Fibroblast of lung (primary cell): ENCODE measurements around the gene CDCP1. TPM values are rescaled to one million over a fixed set of nuclear protein-coding genes. Genes with fewer than 3 reads are reported as not detected.

Experiments
- DNase-seq, 2 donors: peaks; one replicate each; pipeline versions ENCODE4 v3.0.0 to v3.0.0-alpha.2; 2010; ENCODE audit warnings: low read depth in 2 of 2
- H2AFZ ChIP-seq: 2 replicates; pipeline ENCODE4 v1.5.1; 2012; ENCODE audit warnings: low read length, control low read depth, inconsistent platforms
- H3K27ac ChIP-seq: 2 replicates; pipeline ENCODE4 v1.5.1; 2011; ENCODE audit warnings: low read length, control low read depth; ENCODE audit not compliant: insufficient read depth
- H3K27me3 ChIP-seq: 2 replicates; pipeline ENCODE4 v1.5.1; 2011; ENCODE audit warnings: mild to moderate bottlenecking, low read length; ENCODE audit not compliant: control insufficient read depth, insufficient read depth
- H3K36me3 ChIP-seq: 2 replicates; pipeline ENCODE4 v1.5.1; 2011; ENCODE audit warnings: low read length; ENCODE audit not compliant: control insufficient read depth, insufficient read depth
- H3K4me1 ChIP-seq: 2 replicates; pipeline ENCODE4 v1.5.1; 2011; ENCODE audit warnings: low read length; ENCODE audit not compliant: control insufficient read depth, insufficient read depth; ENCODE audit errors: extremely low read depth
- H3K4me2 ChIP-seq: 2 replicates; pipeline ENCODE4 v1.5.1; 2011; ENCODE audit warnings: low read length, control low read depth; ENCODE audit not compliant: insufficient read depth; ENCODE audit errors: extremely low read depth
- H3K4me3 ChIP-seq, 4 experiments: fragments of 200-600 bp in 1 of 4; sonication (generic) in 1 of 4; replicated peaks in 1 of 4; 2 replicates each; pipeline ENCODE4 v1.5.1; 2011 to 2016; ENCODE audit warnings: low read length in 4 of 4, low read depth in 3 of 4, mild to moderate bottlenecking in 3 of 4, control low read depth in 2 of 4, inconsistent platforms in 1 of 4, mixed read lengths in 1 of 4; ENCODE audit not compliant: insufficient read depth in 1 of 4; ENCODE audit errors: control extremely low read depth in 1 of 4
- H3K79me2 ChIP-seq: 2 replicates; pipeline ENCODE4 v1.5.1; 2012; ENCODE audit warnings: mild to moderate bottlenecking, low read length, inconsistent platforms; ENCODE audit not compliant: control insufficient read depth, insufficient read depth
- H3K9ac ChIP-seq: 2 replicates; pipeline ENCODE4 v1.5.1; 2011; ENCODE audit warnings: mild to moderate bottlenecking, low read length, control low read depth; ENCODE audit not compliant: insufficient read depth
- H3K9me3 ChIP-seq: 2 replicates; pipeline ENCODE4 v1.5.1; 2012; ENCODE audit warnings: low read depth, low read length; ENCODE audit not compliant: control insufficient read depth, insufficient read depth
- H4K20me1 ChIP-seq: 2 replicates; pipeline ENCODE4 v1.5.1; 2011; ENCODE audit warnings: low read length; ENCODE audit not compliant: control insufficient read depth, insufficient read depth; ENCODE audit errors: extremely low read depth
- EZH2 ChIP-seq: IDR thresholded peaks from 2 replicates; pipeline ENCODE4 v1.5.1; 2012; ENCODE audit warnings: low read length, control low read depth, mild to moderate bottlenecking; ENCODE audit errors: missing control alignments
- polyA plus RNA-seq, 2 donors: library from polyadenylated mRNA; depleted of rRNA in 1 of 2; stranded (reverse) in 1 of 2; unstranded in 1 of 2; fragments of >200 nt; gene quantifications; 2 replicates each; pipeline ENCODE4 v1.2.1, GENCODE V29; 2011 to 2012; ENCODE audit warnings: missing spikeins in 1 of 2
- total RNA-seq: library from RNA; depleted of rRNA; stranded (reverse); fragments of >200 nt; gene quantifications from 2 replicates; pipeline ENCODE4 v1.2.1, GENCODE V29; 2014
- TF ChIP-seq, protein P1 (sequence below), 2 donors: IDR thresholded peaks in 1 of 2; conservative IDR thresholded peaks in 1 of 2; 1 replicate in 1 of 2; 2 replicates in 1 of 2; pipeline ENCODE4 v1.5.1; 2011 to 2012; ENCODE audit warnings: low read length in 2 of 2, control low read depth in 1 of 2, inconsistent platforms in 1 of 2, low read depth in 1 of 2, mild to moderate bottlenecking in 1 of 2

Gene CDCP1
- total and polyA plus RNA-seq, 2 donors (not counting 1 experiment from before 2014, with no cell fraction given) = 25.6 to 56.1 TPM

DNA sequence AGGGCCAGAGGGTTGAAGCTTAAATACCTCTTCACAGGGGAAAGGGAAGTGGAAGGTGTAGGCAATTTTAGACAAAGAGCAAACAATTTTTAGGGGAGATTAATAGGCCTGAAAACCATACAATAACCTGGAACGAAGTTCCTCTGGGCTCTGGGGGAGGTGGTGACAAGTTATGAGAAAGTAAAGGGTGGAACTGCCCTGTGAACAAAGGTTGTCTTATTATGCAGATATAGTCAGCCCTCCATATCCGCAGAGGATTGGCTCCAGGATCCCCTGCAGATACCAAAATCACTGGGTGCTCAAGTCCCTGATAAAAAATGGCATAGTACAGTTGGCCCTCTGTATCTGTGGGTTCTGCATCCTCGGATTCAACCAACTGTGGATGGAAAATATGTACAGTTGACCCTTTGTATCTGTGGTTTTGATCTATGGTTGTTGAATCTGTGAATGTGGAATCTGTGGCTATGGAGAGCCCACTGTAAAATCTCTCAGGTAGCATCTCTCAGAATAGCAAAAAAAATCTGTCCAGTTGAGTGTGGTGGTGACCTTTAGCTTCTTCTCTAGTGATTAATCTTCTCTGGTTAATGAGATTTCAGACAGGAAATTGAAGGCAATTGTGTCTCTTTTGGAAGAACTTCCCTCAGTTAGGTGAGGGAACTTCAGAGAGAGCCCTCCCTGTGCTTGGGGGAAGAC lies 79.9 kb downstream of the CDCP1 start:
- H3K9me3 ChIP-seq = no peaks in the 10 kb centered on the region
- H3K27ac ChIP-seq = peak overlapping the region; percentile 87
- H3K36me3 ChIP-seq = no peaks in the 10 kb centered on the region
- no peaks in the 10 kb centered on the region for H3K27me3 ChIP-seq
- TF ChIP-seq, protein P1, sequence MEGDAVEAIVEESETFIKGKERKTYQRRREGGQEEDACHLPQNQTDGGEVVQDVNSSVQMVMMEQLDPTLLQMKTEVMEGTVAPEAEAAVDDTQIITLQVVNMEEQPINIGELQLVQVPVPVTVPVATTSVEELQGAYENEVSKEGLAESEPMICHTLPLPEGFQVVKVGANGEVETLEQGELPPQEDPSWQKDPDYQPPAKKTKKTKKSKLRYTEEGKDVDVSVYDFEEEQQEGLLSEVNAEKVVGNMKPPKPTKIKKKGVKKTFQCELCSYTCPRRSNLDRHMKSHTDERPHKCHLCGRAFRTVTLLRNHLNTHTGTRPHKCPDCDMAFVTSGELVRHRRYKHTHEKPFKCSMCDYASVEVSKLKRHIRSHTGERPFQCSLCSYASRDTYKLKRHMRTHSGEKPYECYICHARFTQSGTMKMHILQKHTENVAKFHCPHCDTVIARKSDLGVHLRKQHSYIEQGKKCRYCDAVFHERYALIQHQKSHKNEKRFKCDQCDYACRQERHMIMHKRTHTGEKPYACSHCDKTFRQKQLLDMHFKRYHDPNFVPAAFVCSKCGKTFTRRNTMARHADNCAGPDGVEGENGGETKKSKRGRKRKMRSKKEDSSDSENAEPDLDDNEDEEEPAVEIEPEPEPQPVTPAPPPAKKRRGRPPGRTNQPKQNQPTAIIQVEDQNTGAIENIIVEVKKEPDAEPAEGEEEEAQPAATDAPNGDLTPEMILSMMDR (conservative IDR thresholded peaks at IDR 0.05 in 1 of 2, IDR thresholded peaks at IDR 0.05 in 1 of 2; ENCODE audit: low read depth in 1 of 2, low read length in 2 of 2) = no peak
- TF ChIP-seq EZH2 = no peak
- no peaks in the 10 kb centered on the region for H4K20me1 ChIP-seq
- H3K4me3 ChIP-seq = no peak overlapping the region
- no peaks in the 10 kb centered on the region for H3K79me2 ChIP-seq
- no peak overlapping the region for H3K9ac ChIP-seq
- H2AFZ ChIP-seq = no peak overlapping the region
- peaks cover 21% of the 10 kb centered on the region for H3K4me1 ChIP-seq
- H3K4me2 ChIP-seq = no peak overlapping the region
- peak in 1 of 2 donors; percentile 58 for DNase-seq

DNA sequence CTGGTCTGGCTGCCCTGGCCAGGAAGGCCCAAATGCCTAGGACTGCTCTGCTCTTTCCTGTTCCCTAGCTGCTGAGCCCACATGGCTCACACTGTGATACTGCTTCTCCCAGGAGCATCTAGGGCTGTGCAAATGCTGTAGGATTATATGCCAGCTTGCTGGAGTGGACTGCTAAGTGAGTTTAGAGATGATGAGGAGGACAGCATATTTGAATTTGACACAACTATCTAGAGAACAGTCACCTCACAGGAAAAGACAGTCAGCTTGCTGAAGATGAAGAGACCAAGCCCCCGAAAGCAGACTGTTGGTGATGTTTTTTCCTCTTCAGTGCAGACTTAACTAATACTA lies 80.8 kb downstream of the CDCP1 start:
- Histone ChIP-seq H2AFZ (no peak overlapping the region), H4K20me1 (no peaks in the 10 kb centered on the region), H3K4me3 (no peak overlapping the region), H3K9me3 (no peaks in the 10 kb centered on the region), H3K9ac (peak overlapping the region; percentile 25), H3K4me1 (peaks cover 29% of the 10 kb centered on the region), H3K79me2 (no peaks in the 10 kb centered on the region), H3K27me3 (no peaks in the 10 kb centered on the region), H3K36me3 (no peaks in the 10 kb centered on the region), H3K4me2 (no peak overlapping the region), H3K27ac (peak overlapping the region; percentile 87)
- no peak for DNase-seq
- no peak for TF ChIP-seq EZH2
- TF ChIP-seq, protein P1 (conservative IDR thresholded peaks at IDR 0.05 in 1 of 2, IDR thresholded peaks at IDR 0.05 in 1 of 2; ENCODE audit: low read depth in 1 of 2, low read length in 2 of 2) = no peak

- H3K4me2 ChIP-seq = peak overlapping the region; percentile 58
- H4K20me1 ChIP-seq = no peaks in the 10 kb centered on the region
- TF ChIP-seq, protein P1 (conservative IDR thresholded peaks at IDR 0.05 in 1 of 2, IDR thresholded peaks at IDR 0.05 in 1 of 2; ENCODE audit: low read depth in 1 of 2, low read length in 2 of 2) = no peak
- TF ChIP-seq EZH2 = no peak
- no peaks in the 10 kb centered on the region for H3K27me3 ChIP-seq
- H3K9ac ChIP-seq = peak overlapping the region; percentile 25
- no peak overlapping the region for H2AFZ ChIP-seq
- H3K36me3 ChIP-seq = no peaks in the 10 kb centered on the region
- no peaks in the 10 kb centered on the region for H3K79me2 ChIP-seq
- H3K4me3 ChIP-seq = no peak overlapping the region
- DNase-seq = peak; percentile 90
- peak overlapping the region; percentile 87 for H3K27ac ChIP-seq
- no peaks in the 10 kb centered on the region for H3K9me3 ChIP-seq
- H3K4me1 ChIP-seq = peaks cover 30% of the 10 kb centered on the region
Measured at GRCh38 chr3:45064512-45065372, 81.4 kb downstream of the CDCP1 start.
